Activated CD4-positive, alpha-beta T cell treated with anti-CD3 and anti-CD28 coated beads, Interleukin-2, amount 10 ng/mL, durations not matched to agents 24 days and 14 days (primary cell): ENCODE data around the gene OPTC. TPM values are rescaled to one million over a fixed set of nuclear protein-coding genes. Genes with fewer than 3 reads are reported as not detected.

ENCODE experiments used
- DNase-seq: peaks from one replicate; pipeline ENCODE4 v3.0.0; 2022
- H3K27ac Mint-ChIP-seq: one replicate; pipeline ENCODE4 v1.8.0; 2022; ENCODE audit warnings: mild to moderate bottlenecking, mixed read lengths
- H3K27me3 Mint-ChIP-seq: one replicate; pipeline ENCODE4 v1.8.0; 2022; ENCODE audit warnings: mixed read lengths
- H3K36me3 Mint-ChIP-seq: one replicate; pipeline ENCODE4 v1.8.0; 2022; ENCODE audit warnings: low read depth, mild to moderate bottlenecking, mixed read lengths
- H3K4me1 Mint-ChIP-seq: one replicate; pipeline ENCODE4 v1.8.0; 2021; ENCODE audit warnings: mixed read lengths
- H3K4me3 Mint-ChIP-seq: one replicate; pipeline ENCODE4 v1.8.0; 2022; ENCODE audit warnings: mild to moderate bottlenecking, moderate library complexity, mixed read lengths
- H3K9me3 Mint-ChIP-seq: one replicate; pipeline ENCODE4 v1.8.0; 2021; ENCODE audit warnings: mixed read lengths
- intact Hi-C: fragments of 100-400 bp; cut with micrococcal nuclease; formaldehyde crosslinking; loops from one replicate; pipeline ENCODE4 v1.15.1; 2023
- total RNA-seq: library from RNA; stranded (reverse); gene quantifications from 2 replicates; pipeline ENCODE4 v1.2.3, GENCODE V29; 2022

OPTC gene
- total RNA-seq, 1 donor from 2014 or later: not detected

- H3K27ac Mint-ChIP-seq: no peak overlapping the region
- H3K4me3 Mint-ChIP-seq: no peak overlapping the region
- H3K27me3 Mint-ChIP-seq: peaks cover 2% of the 10 kb centered on the region
- peaks cover 6% of the 10 kb centered on the region for H3K4me1 Mint-ChIP-seq
- no peaks in the 10 kb centered on the region for H3K36me3 Mint-ChIP-seq
- intact Hi-C loops: no loop called here
- H3K9me3 Mint-ChIP-seq: no peaks in the 10 kb centered on the region
- no peak for DNase-seq
Measured at GRCh38 chr1:203519896-203520295, 25.9 kb downstream of the OPTC start.

DNA sequence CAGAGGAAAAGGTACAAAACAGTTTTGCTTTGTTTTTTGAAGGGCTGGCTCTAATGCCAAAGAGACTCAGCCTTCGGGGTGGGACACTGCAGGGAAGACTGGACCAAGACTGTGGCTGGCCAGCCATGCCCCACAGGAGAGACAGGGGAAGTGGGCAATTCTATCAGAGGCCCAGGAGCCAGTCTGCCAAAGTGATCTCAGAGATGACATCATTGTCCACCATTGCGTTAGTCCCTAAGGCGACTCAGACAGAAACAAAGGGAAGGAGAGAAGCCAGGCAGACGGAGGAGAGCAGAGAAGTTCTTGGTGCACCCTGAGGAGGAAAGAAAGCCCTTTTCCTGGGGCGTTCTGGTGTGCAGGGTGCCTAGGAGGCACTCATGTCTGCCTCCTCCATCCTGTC, 26.4 kb downstream of the OPTC start:
- no peak overlapping the region for H3K27ac Mint-ChIP-seq
- H3K9me3 Mint-ChIP-seq: no peaks in the 10 kb centered on the region
- no peak overlapping the region for H3K4me3 Mint-ChIP-seq
- H3K36me3 Mint-ChIP-seq: no peaks in the 10 kb centered on the region
- no peak for DNase-seq
- intact Hi-C loops: no loop called here
- peaks cover 1% of the 10 kb centered on the region for H3K27me3 Mint-ChIP-seq
- peaks cover 4% of the 10 kb centered on the region for H3K4me1 Mint-ChIP-seq

DNA sequence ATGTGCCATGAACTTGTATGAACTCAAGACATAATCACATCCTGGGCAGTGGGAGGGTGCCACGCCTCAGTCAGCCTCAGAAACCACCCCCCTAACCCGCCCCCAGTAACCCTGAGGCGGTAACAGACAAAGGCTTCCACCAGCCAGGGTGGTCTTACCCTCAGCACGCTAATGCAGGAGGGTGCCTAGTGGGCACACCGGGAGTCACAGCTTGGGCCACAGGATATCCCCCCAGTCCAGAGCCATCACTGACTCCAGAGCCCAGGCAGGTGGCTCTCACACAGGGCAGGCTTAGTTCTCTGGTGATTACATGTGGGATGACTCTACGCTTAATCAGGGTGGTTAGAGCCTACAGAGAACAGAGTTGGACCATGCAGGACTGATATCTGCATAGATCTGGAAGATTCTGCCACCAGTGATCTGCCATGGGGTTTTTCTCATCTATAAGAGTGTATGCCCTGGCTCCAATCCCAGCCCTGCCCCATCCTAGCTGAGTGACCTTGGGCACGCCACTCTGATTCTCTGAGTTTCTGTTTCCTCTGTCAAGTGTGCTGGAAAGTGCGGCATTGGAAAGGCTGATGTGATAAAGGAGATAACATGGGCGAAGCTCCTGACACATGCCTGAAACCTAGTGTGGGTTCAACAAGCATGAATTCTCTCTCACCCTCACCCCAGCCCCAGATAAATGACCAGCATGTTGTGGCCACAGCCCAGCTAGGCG, 27.3 kb downstream of the OPTC start:
- Mint-ChIP-seq H3K36me3 (no peaks in the 10 kb centered on the region), H3K4me1 (no peaks in the 10 kb centered on the region), H3K4me3 (no peak overlapping the region), H3K27ac (no peak overlapping the region), H3K9me3 (no peaks in the 10 kb centered on the region), H3K27me3 (no peaks in the 10 kb centered on the region)
- intact Hi-C loops: no loop called here
- no peak for DNase-seq

- Mint-ChIP-seq H3K27ac (no peak overlapping the region), H3K9me3 (no peaks in the 10 kb centered on the region), H3K36me3 (no peaks in the 10 kb centered on the region), H3K4me3 (no peak overlapping the region), H3K4me1 (no peaks in the 10 kb centered on the region), H3K27me3 (no peaks in the 10 kb centered on the region)
- intact Hi-C loops: no loop called here
- DNase-seq: no peak
Measured at GRCh38 chr1:203521812-203522211, 27.9 kb downstream of the OPTC start.

DNA sequence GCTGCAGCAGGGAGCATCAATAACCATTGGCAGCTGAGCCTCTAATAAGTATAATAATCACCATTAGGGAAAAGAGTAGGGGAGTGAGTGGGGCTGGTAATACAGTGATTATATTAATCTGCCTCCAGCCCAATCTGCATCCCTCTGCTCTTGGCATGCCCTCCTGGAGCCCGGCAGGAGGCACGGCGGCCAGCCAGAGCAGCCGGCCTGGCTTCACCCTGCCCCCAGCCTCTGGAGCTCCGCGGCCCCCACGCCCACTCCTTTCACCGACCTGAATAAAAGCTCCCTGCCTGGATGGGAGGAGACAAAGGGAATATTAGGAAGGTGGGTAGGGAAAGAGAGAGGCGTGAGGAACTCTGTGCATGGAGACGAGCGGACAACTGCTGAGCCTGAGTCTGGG, 28.3 kb downstream of the OPTC start:
- no peak for DNase-seq
- Mint-ChIP-seq H3K4me1 (no peaks in the 10 kb centered on the region), H3K27me3 (no peaks in the 10 kb centered on the region), H3K36me3 (no peaks in the 10 kb centered on the region), H3K9me3 (no peaks in the 10 kb centered on the region), H3K27ac (no peak overlapping the region), H3K4me3 (no peak overlapping the region)
- intact Hi-C loops: no loop called here

DNA sequence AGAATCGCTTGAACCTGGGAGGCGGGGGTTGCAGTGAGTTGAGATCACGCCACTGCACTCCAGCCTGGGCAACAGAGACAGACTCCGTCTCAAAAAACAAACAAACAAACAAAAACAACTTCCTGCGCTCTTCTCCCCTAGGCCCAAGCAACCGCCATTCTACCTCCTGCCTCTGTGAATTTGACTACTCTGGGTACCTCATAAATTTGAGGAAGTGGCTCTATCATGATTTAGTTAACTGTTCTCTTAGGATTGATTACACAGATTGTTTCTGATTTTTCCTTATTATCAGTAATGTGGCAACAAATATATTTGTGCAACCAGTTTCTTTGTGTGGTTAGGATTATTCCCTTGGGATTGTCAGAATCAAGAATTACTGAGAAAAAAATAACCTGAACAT, 29.7 kb downstream of the OPTC start:
- Mint-ChIP-seq H3K4me1 (no peaks in the 10 kb centered on the region), H3K36me3 (no peaks in the 10 kb centered on the region), H3K9me3 (no peaks in the 10 kb centered on the region), H3K27ac (no peak overlapping the region), H3K4me3 (no peak overlapping the region), H3K27me3 (no peaks in the 10 kb centered on the region)
- intact Hi-C loops: no loop called here
- DNase-seq: no peak

- H3K27me3 Mint-ChIP-seq: no peaks in the 10 kb centered on the region
- no peaks in the 10 kb centered on the region for H3K4me1 Mint-ChIP-seq
- no peaks in the 10 kb centered on the region for H3K9me3 Mint-ChIP-seq
- DNase-seq: no peak
- H3K4me3 Mint-ChIP-seq: no peak overlapping the region
- intact Hi-C loops: no loop called here
- H3K27ac Mint-ChIP-seq: no peak overlapping the region
- no peaks in the 10 kb centered on the region for H3K36me3 Mint-ChIP-seq
Measured at GRCh38 chr1:203524152-203524551, 30.2 kb downstream of the OPTC start.

DNA sequence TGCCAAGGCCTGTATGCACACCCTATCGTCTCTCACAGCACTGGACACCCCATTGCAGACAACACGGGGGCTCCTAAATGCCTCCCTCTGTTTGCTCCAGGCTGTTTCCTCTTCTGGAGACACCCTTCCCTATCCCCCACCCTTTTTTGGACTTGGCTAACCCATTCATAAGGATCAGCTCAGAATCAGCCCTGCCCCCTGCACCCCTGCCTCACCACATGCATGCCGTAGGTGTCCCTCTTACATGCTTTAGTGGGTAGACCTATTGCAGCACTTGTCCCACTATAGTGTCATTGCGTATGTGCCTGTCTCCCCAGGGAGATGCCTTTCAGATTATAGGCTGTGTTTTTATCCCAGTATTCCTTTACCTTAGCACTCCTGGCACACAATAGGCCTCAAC, 30.9 kb downstream of the OPTC start:
- Mint-ChIP-seq H3K4me1 (peaks cover 1% of the 10 kb centered on the region), H3K36me3 (no peaks in the 10 kb centered on the region), H3K27ac (no peak overlapping the region), H3K9me3 (no peaks in the 10 kb centered on the region), H3K4me3 (no peak overlapping the region), H3K27me3 (no peaks in the 10 kb centered on the region)
- intact Hi-C loops: no loop called here
- DNase-seq: no peak

DNA sequence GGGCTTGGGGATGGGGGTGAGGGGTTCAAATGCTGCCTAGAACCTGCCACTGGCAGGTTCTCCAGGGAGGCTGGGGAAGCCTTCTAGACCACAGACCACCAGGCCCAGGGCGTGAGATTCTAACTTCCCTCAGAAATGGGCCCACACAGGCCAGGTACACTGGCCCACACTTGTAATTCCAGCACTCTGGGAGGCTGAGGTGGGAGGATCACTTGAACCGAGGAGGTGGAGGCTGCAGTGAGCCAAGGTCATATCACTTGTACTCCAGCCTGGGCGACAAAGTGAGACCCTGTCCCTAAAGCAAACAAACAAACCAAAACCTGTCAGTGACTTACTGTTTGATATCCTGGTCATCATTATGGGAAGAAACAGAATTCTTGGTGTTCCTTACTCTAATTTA, 31.7 kb downstream of the OPTC start:
- H3K36me3 Mint-ChIP-seq: no peaks in the 10 kb centered on the region
- no peak overlapping the region for H3K4me3 Mint-ChIP-seq
- DNase-seq: no peak
- no peak overlapping the region for H3K27ac Mint-ChIP-seq
- H3K27me3 Mint-ChIP-seq: no peaks in the 10 kb centered on the region
- intact Hi-C loops: no loop called here
- peaks cover 1% of the 10 kb centered on the region for H3K4me1 Mint-ChIP-seq
- no peaks in the 10 kb centered on the region for H3K9me3 Mint-ChIP-seq

- no peak overlapping the region for H3K4me3 Mint-ChIP-seq
- DNase-seq: no peak
- peaks cover 1% of the 10 kb centered on the region for H3K4me1 Mint-ChIP-seq
- H3K9me3 Mint-ChIP-seq: no peaks in the 10 kb centered on the region
- H3K27me3 Mint-ChIP-seq: no peaks in the 10 kb centered on the region
- no peak overlapping the region for H3K27ac Mint-ChIP-seq
- intact Hi-C loops: no loop called here
- H3K36me3 Mint-ChIP-seq: no peaks in the 10 kb centered on the region
Measured at GRCh38 chr1:203526130-203526529, 32.2 kb downstream of the OPTC start.

GRCh38 chr1:203526572-203526971, 32.6 kb downstream of the OPTC start:
- H3K4me3 Mint-ChIP-seq: no peak overlapping the region
- no peak overlapping the region for H3K27ac Mint-ChIP-seq
- no peaks in the 10 kb centered on the region for H3K9me3 Mint-ChIP-seq
- intact Hi-C loops: no loop called here
- peaks cover 1% of the 10 kb centered on the region for H3K4me1 Mint-ChIP-seq
- no peaks in the 10 kb centered on the region for H3K27me3 Mint-ChIP-seq
- H3K36me3 Mint-ChIP-seq: no peaks in the 10 kb centered on the region
- no peak for DNase-seq

GRCh38 chr1:203527013-203527412, 33.1 kb downstream of the OPTC start:
- intact Hi-C loops: no loop called here
- Mint-ChIP-seq H3K36me3 (no peaks in the 10 kb centered on the region), H3K4me1 (peaks cover 1% of the 10 kb centered on the region), H3K27me3 (no peaks in the 10 kb centered on the region), H3K27ac (no peak overlapping the region), H3K9me3 (no peaks in the 10 kb centered on the region), H3K4me3 (no peak overlapping the region)
- no peak for DNase-seq

DNA sequence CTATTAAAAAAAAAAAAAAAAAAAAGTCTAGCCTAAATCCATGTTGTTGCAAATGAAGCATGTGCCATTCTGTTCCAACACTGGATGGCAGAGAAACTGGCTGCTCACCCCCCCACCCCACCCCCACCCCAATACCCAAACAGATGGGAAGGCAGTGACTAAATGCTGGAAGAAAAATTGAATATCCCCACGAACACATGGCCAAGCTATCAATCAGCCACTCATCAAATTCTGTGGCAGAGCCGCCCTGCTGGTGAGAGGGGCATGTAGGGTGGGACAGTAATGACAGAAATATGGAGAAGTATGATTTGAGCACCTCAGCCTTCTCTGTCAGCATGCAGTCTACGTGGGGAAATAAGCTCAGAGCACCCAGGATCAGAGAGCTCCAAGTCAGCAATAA, 34.1 kb downstream of the OPTC start:
- intact Hi-C loops: no loop called here

DNA sequence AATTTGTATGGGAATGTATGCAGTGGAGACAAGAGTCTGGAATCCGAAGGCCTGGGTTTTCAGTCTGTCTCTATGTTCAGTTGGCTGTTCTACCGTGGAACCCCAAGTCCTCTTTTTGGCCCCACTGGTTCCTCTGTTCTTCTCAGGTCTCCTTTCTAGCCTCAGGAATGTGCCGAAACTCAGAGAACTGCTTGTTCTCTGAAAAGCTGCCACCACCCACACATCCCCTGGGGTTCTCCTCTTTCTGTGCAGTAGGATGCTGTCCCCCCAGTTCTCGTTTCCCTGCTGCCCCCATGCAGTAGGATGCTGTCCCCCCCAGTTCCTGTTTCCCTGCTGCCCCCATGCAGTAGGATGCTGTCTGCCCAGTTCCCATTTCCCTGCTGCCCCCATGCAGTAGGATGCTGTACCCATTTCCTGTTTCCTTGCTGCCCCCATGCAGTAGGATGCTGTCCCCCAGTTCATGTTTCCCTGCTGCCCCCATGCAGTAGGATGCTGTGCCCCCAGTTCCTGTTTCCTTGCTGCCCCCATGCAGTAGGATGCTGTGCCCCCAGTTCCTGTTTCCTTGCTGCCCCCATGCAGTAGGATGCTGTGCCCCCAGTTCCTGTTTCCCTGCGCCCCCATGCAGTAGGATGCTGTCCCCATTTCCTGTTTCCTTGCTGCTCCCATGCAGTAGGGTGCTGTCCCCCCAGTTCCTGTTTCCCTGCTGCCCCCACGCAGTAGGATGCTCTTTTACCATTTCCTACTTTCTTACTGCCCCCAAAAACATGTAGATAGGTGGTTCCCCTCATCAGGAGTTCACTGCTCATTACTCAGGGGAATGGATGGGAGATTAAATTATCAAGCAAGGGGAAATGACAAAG, 35.3 kb downstream of the OPTC start:
- no peak overlapping the region for H3K4me3 Mint-ChIP-seq
- intact Hi-C loops: no loop called here

More for the DNA sequence above, 34.1 kb downstream of the OPTC start:
- H3K4me1 Mint-ChIP-seq: peaks cover 1% of the 10 kb centered on the region
- H3K4me3 Mint-ChIP-seq: no peak overlapping the region
- no peak overlapping the region for H3K27ac Mint-ChIP-seq
- DNase-seq: no peak
- no peaks in the 10 kb centered on the region for H3K27me3 Mint-ChIP-seq
- H3K36me3 Mint-ChIP-seq: no peaks in the 10 kb centered on the region
- H3K9me3 Mint-ChIP-seq: no peaks in the 10 kb centered on the region

More for the DNA sequence above, 35.3 kb downstream of the OPTC start:
- H3K36me3 Mint-ChIP-seq: no peaks in the 10 kb centered on the region
- no peaks in the 10 kb centered on the region for H3K9me3 Mint-ChIP-seq
- DNase-seq: no peak
- no peak overlapping the region for H3K27ac Mint-ChIP-seq
- peaks cover 1% of the 10 kb centered on the region for H3K4me1 Mint-ChIP-seq
- no peaks in the 10 kb centered on the region for H3K27me3 Mint-ChIP-seq
